Heart left ventricle (tissue), 13 donors: ENCODE data around the gene RHOBTB1.

Experiments used
- CTCF ChIP-seq, 12 donors: fragments of 200-600 bp; sonication (generic) in 4 of 12; IDR thresholded peaks; one replicate each; pipeline versions ENCODE4 v1.5.0 to v1.8.0; 2018 to 2022; ENCODE audit warnings: antibody characterized with exemption in 12 of 12, mild to moderate bottlenecking in 5 of 12
- POLR2A ChIP-seq, 2 donors: fragments of 450-650 bp; IDR thresholded peaks; one replicate each; pipeline ENCODE4 v1.6.1; 2017; ENCODE audit warnings: antibody characterized with exemption in 2 of 2, mild to moderate bottlenecking in 2 of 2, moderate library complexity in 2 of 2
- donor health status: ischemic (EF 13 %, LVEDD 7.1; RV severe dilation, severe dysfunction).
- donor health status: DM: no; HTN: yes; CAD: no.
- donor health status: DM: no; HTN: no; CAD: no.
- donor health status: ischemic (EF 25% LVEDD 6.9; RV normal size, moderate dysfunction).
- donor health status: ischemic (EF 25% LVEDD 5.7; RV mildly dilated, moderate dysfunction).
- donor health status: ischemic (EF 35%, LVEDD 5.7; RV mildly dilated, moderate dysfunction).
- donor health status: nonischemic (EF 11% LVEDD 7.7; RV severe dilation, severe dysfunction).
- donor health status: DM: yes; HTN: yes; CAD: no.
- donor health status: PGD.
- donor health status: ischemic (EF 29% LVEDD 5.4; RV normal size, mild dysfunction).
- donor health status: nonischemic (EF 23%, LVEDD 6.1; RV moderate dilation, normal function).

GRCh38 chr10:60848126-60848525 is 95.9 kb downstream of the RHOBTB1 start:
- TF ChIP-seq CTCF (IDR thresholded peaks at IDR 0.05), result peak in 4 of 12 donors; percentile 7 to 41 (median 24)
- no peak for TF ChIP-seq POLR2A (IDR thresholded peaks at IDR 0.05)
